Upper lobe of left lung (tissue), 4 donors: Measurements from ENCODE around the gene ZDHHC9.

Source experiments
- POLR2A ChIP-seq, 4 donors: fragments of 450-650 bp; IDR thresholded peaks; one replicate each; pipeline ENCODE4 v1.5.1; 2016 to 2017; ENCODE audit warnings: antibody characterized with exemption in 4 of 4, mild to moderate bottlenecking in 2 of 4
- POLR2AphosphoS5 ChIP-seq, 2 donors: sonication (generic); formaldehyde crosslinking; IDR thresholded peaks; one replicate each; pipeline ENCODE4 v1.5.1; 2017; ENCODE audit warnings: antibody characterized with exemption in 2 of 2

DNA sequence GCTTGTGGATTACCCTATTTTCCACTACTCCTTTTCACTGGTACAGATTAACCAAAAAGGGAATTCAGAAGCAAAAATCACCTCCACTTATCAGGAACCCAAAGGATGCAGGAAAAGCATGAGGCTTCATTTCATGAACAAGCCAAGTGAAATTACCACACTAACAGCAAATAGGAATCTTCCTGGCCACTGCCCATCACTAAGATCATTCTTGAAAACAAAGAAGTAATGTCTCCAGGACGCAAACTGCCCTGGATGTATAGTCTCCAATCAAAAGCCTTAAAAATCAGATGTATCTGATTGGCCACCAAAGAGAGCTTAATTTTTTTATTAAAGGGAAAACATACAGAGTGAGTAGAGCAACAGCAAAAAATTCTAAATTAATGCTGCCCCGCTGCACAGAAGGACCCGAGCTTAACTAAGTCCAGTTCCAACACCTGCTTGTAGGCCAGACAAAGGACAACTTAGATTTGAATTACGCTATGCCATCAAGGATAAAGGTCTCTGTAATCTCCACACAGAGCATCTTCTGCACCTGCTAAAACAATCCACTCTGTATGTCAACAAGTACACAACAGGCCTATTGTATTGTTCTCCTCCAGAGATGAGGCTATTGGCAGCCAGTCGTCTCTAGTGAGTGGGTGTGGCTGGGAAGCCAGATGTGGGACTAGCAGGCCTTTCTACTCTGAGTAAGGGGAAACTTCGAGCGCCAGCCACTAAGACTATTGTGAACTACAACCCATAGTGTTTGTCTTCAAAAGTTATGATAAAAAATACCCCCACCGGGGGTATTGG is 12.4 kb downstream of the ZDHHC9 start:
- TF ChIP-seq POLR2AphosphoS5 (IDR thresholded peaks at IDR 0.05) (no peak), POLR2A (IDR thresholded peaks at IDR 0.05) (no peak)
